ENCODE results near the gene TOPBP1. TPM values are rescaled to one million over a fixed set of nuclear protein-coding genes. Genes with fewer than 3 reads are reported as not detected.
"Not testable (repeated sequence)": the region's sequence is repeated elsewhere in the genome, so short reads cannot be mapped to it uniquely, and the experiment has no call there.

The TOPBP1 gene
- total and polyA plus RNA-seq, 2 of the 4 experiments (the other 2 are of a cell fraction) = 19.5 to 50.5 TPM

DNA sequence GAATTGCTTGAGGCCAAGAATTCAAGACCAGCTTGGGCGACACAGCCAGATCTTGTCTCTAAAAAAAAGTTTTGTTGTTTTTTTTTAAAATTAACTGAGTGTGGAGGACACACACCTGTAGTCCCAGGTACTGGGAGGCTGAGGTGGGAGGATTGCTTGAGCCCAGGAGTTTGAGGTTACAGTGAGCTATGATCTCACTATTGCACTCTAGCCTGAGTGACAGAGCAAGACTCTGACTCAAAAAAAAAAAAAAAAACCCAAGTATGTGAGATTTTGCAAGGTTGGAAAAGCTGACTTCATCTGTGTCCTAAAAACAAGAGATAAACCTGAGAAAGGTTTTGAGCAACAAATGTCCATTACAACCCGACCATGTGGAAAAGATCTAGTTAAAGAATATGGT is 5.4 kb upstream of the TOPBP1 start:
- Histone ChIP-seq H3K14ac (replicated peaks; ENCODE audit: low read depth, low read length) (no peak overlapping the region), H4K8ac (ENCODE audit: low read depth in 2 of 2, low read length in 2 of 2) (no peak overlapping the region), H3K9ac (ENCODE audit: low read depth, low read length) (no peak overlapping the region), H3K4ac (ENCODE audit: low read depth, low read length) (no peak overlapping the region), H2BK120ac (ENCODE audit: low read depth, low read length) (no peak overlapping the region), H2BK5ac (ENCODE audit: low read depth, low read length, poor library complexity, severe bottlenecking) (no peak overlapping the region), H3K27me3 (ENCODE audit: control insufficient read depth, insufficient read depth, low read length) (no peaks in the 10 kb centered on the region), H2BK20ac (ENCODE audit: low read depth, low read length) (no peak overlapping the region), H3K36me3 (ENCODE audit: control insufficient read depth, insufficient read depth, low read length) (no peaks in the 10 kb centered on the region), H2AK5ac (ENCODE audit: low read depth, low read length) (no peak overlapping the region), H3K9me1 (ENCODE audit: insufficient read depth, low read length) (peaks cover 3% of the 10 kb centered on the region; the same call in 1 of the 2 replicates), H3K4me3 (ENCODE audit: insufficient read depth, low read depth, low read length) (no peak overlapping the region), H3K4me2 (ENCODE audit: low read depth, low read length) (no peak overlapping the region), H4K20me1 (ENCODE audit: insufficient read depth, low read length) (no peaks in the 10 kb centered on the region), H3K4me1 (ENCODE audit: control insufficient read depth, insufficient read depth, low read length) (peaks cover 3% of the 10 kb centered on the region), H4K91ac (ENCODE audit: insufficient read depth, low read depth, low read length) (no peak overlapping the region), H3K27ac (ENCODE audit: insufficient read depth, low read length) (no peak overlapping the region), H3K79me1 (ENCODE audit: low read depth in 1 of 2, low read length in 2 of 2) (peaks cover 5 to 21% of the 10 kb centered on the region in 2 experiments; a peak in 3 of 4 replicates), H3K23ac (ENCODE audit: low read depth, low read length) (no peak overlapping the region), H3K56ac (ENCODE audit: extremely low read depth, insufficient read depth, low read length) (no peak overlapping the region), H3K18ac (ENCODE audit: low read depth, low read length) (no peak overlapping the region), H2AFZ (replicated peaks; ENCODE audit: low read length, poor library complexity) (no peak overlapping the region), H2BK15ac (ENCODE audit: low read depth, low read length) (no peak overlapping the region), H2AK9ac (replicated peaks; ENCODE audit: low read depth, low read length, poor library complexity) (no peak overlapping the region), H3K9me3 (ENCODE audit: control insufficient read depth, insufficient read depth, low read length) (no peaks in the 10 kb centered on the region), H4K5ac (ENCODE audit: low read depth, low read length) (no peak overlapping the region)
- no CpG with 5 or more reads among the region's 2 CpGs for WGBS, 2 experiments (ENCODE audit: extremely low coverage in 2 of 2, insufficient read length in 1 of 2)
- BruUV-seq (replicated peaks) = no TSS peak
- dilution Hi-C loops (cut with HindIII; ENCODE audit: low sequenced_read_pairs, unreplicated experiment) = no loop called here
- ChIA-PET CTCF (interaction anchor here (0.6 kb wide), 2 partner anchors 45 to 382 kb away, joined by 4 to 7 read pairs; no protein-coding TSS in a partner anchor), POLR2A (ENCODE audit: unreplicated experiment) (no interaction called here)
- intact Hi-C loops (cut with micrococcal nuclease) = no loop called here
- in situ Hi-C loops (cut with MboI; ENCODE audit: low sequenced_read_pairs) = no loop called here
- TF ChIP-seq MAZ (IDR thresholded peaks at IDR 0.05; ENCODE audit: borderline replicate concordance, low read depth, low read length) (no peak), POLR2A (IDR thresholded peaks at IDR 0.05; ENCODE audit: low read depth, low read length) (no peak), MXI1 (IDR thresholded peaks at IDR 0.05; ENCODE audit: borderline replicate concordance, low read depth, low read length) (no peak), SMC3 (IDR thresholded peaks at IDR 0.05; ENCODE audit: low read depth, low read length) (no peak), FOS (IDR thresholded peaks at IDR 0.05; ENCODE audit: low read depth, low read length) (no peak), RCOR1 (IDR thresholded peaks at IDR 0.05; ENCODE audit: insufficient replicate concordance, low read length) (no peak), MAFK (IDR thresholded peaks at IDR 0.05; ENCODE audit: low read depth, low read length) (no peak), CEBPB (IDR thresholded peaks at IDR 0.05; ENCODE audit: low read depth, low read length) (no peak)
- TF ChIP-seq, protein P1, sequence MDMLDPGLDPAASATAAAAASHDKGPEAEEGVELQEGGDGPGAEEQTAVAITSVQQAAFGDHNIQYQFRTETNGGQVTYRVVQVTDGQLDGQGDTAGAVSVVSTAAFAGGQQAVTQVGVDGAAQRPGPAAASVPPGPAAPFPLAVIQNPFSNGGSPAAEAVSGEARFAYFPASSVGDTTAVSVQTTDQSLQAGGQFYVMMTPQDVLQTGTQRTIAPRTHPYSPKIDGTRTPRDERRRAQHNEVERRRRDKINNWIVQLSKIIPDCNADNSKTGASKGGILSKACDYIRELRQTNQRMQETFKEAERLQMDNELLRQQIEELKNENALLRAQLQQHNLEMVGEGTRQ (IDR thresholded peaks at IDR 0.05; ENCODE audit: low read depth, low read length) = no peak
- no peak for DNase-seq
- ATAC-seq (ENCODE audit: low read depth) = no peak

DNA sequence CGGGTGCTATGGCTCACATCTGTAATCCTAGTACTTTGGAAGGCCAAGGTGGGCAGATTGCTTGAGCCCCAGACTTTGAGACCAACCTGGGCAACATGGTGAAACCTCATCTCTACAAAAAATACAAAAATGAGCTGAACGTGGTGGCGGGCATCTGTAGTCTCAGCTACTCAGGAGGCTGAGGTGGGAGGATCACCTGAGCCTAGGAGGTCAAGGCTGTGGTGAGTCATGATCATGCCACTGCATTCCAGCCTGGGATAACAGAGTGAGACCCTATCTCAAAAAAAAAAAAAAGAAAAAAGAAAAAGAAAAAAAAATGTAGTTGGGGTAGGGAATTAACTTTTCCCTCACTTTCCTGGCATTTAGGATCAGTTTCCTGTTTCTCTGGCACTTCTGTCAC is 3.4 kb upstream of the TOPBP1 start:
- H4K91ac ChIP-seq (ENCODE audit: insufficient read depth, low read depth, low read length); H2BK120ac ChIP-seq (ENCODE audit: low read depth, low read length); H2AFZ ChIP-seq (replicated peaks; ENCODE audit: low read length, poor library complexity); H2BK15ac ChIP-seq (ENCODE audit: low read depth, low read length); H3K4me3 ChIP-seq (ENCODE audit: insufficient read depth, low read depth, low read length); H2AK9ac ChIP-seq (replicated peaks; ENCODE audit: low read depth, low read length, poor library complexity); intact Hi-C loops (cut with micrococcal nuclease); H4K5ac ChIP-seq (ENCODE audit: low read depth, low read length); H3K9ac ChIP-seq (ENCODE audit: low read depth, low read length); ATAC-seq (ENCODE audit: low read depth); H4K20me1 ChIP-seq (ENCODE audit: insufficient read depth, low read length); H3K9me1 ChIP-seq (ENCODE audit: insufficient read depth, low read length); in situ Hi-C loops (cut with MboI; ENCODE audit: low sequenced_read_pairs); BruUV-seq (replicated peaks); H3K23ac ChIP-seq (ENCODE audit: low read depth, low read length); DNase-seq; H2BK5ac ChIP-seq (ENCODE audit: low read depth, low read length, poor library complexity, severe bottlenecking); POLR2A ChIA-PET (ENCODE audit: unreplicated experiment); H2AK5ac ChIP-seq (ENCODE audit: low read depth, low read length); H3K18ac ChIP-seq (ENCODE audit: low read depth, low read length); H3K4ac ChIP-seq (ENCODE audit: low read depth, low read length); H3K56ac ChIP-seq (ENCODE audit: extremely low read depth, insufficient read depth, low read length); H4K8ac ChIP-seq (ENCODE audit: low read depth in 2 of 2, low read length in 2 of 2); H3K9me3 ChIP-seq (ENCODE audit: control insufficient read depth, insufficient read depth, low read length); H3K14ac ChIP-seq (replicated peaks; ENCODE audit: low read depth, low read length); H3K4me1 ChIP-seq (ENCODE audit: control insufficient read depth, insufficient read depth, low read length); H3K27ac ChIP-seq (ENCODE audit: insufficient read depth, low read length); H3K36me3 ChIP-seq (ENCODE audit: control insufficient read depth, insufficient read depth, low read length); H3K27me3 ChIP-seq (ENCODE audit: control insufficient read depth, insufficient read depth, low read length); H2BK20ac ChIP-seq (ENCODE audit: low read depth, low read length); dilution Hi-C loops (cut with HindIII; ENCODE audit: low sequenced_read_pairs, unreplicated experiment); H3K4me2 ChIP-seq (ENCODE audit: low read depth, low read length): not testable (repeated sequence)
- peaks cover 10 to 34% of the 10 kb centered on the region in 2 experiments for H3K79me1 ChIP-seq (ENCODE audit: low read depth in 1 of 2, low read length in 2 of 2)
- CTCF ChIA-PET = interaction anchor here (0.7 kb wide), 1 partner anchor 231 kb away, joined by 4 read pairs; no protein-coding TSS in a partner anchor
- WGBS, 2 experiments (ENCODE audit: extremely low coverage in 2 of 2, insufficient read length in 1 of 2) = no CpG with 5 or more reads among the region's 3 CpGs
